CD14-positive monocyte (primary cell): ENCODE results near the gene CYP27C1. TPM values are rescaled to one million over a fixed set of nuclear protein-coding genes. Genes with fewer than 3 reads are reported as not detected.

Experiments
- DNase-seq, 3 donors: peaks; one replicate each; pipeline ENCODE4 v3.0.0-alpha.2; 2011 to 2022
- H2AFZ ChIP-seq: 2 replicates; pipeline ENCODE4 v1.6.0; 2012; ENCODE audit warnings: mild to moderate bottlenecking, low read depth, low read length, inconsistent platforms; ENCODE audit not compliant: insufficient read depth, poor library complexity, severe bottlenecking
- H3K27ac ChIP-seq, 2 donors: 1 replicate in 1 of 2; 2 replicates in 1 of 2; pipeline ENCODE4 v1.5.1; 2012 to 2013; ENCODE audit warnings: low read length in 2 of 2, control low read depth in 1 of 2, inconsistent platforms in 1 of 2, low read depth in 1 of 2, mild to moderate bottlenecking in 1 of 2
- H3K27me3 ChIP-seq, 2 donors: one replicate each; pipeline versions ENCODE4 v1.6.0 to v1.6.1; 2011 to 2013; ENCODE audit warnings: low read length in 2 of 2; ENCODE audit not compliant: control insufficient read depth in 2 of 2, insufficient read depth in 2 of 2
- H3K36me3 ChIP-seq, 2 donors: replicated peaks in 1 of 2; 1 replicate in 1 of 2; 2 replicates in 1 of 2; pipeline versions ENCODE4 v1.5.1 to v1.6.1; 2012 to 2013; ENCODE audit warnings: low read length in 2 of 2, control low read depth in 1 of 2, inconsistent platforms in 1 of 2, mild to moderate bottlenecking in 1 of 2; ENCODE audit not compliant: insufficient read depth in 2 of 2, control insufficient read depth in 1 of 2
- H3K4me1 ChIP-seq, 2 donors: 1 replicate in 1 of 2; 2 replicates in 1 of 2; pipeline versions ENCODE4 v1.5.1 to v1.6.1; 2012 to 2013; ENCODE audit warnings: low read length in 2 of 2, control low read depth in 1 of 2, inconsistent platforms in 1 of 2, mild to moderate bottlenecking in 1 of 2, moderate library complexity in 1 of 2; ENCODE audit not compliant: insufficient read depth in 2 of 2, control insufficient read depth in 1 of 2
- H3K4me2 ChIP-seq: replicated peaks from 2 replicates; pipeline ENCODE3; 2012; ENCODE audit warnings: low read length, moderate library complexity, mild to moderate bottlenecking; ENCODE audit not compliant: poor library complexity, severe bottlenecking; ENCODE audit errors: extremely low read depth
- H3K4me3 ChIP-seq, 3 experiments: fragments of 200-600 bp in 1 of 3; sonication (generic) in 1 of 3; replicated peaks in 1 of 3; 1 replicate in 2 of 3; 2 replicates in 1 of 3; pipeline ENCODE4 v1.5.1; 2011 to 2013; ENCODE audit warnings: low read length in 3 of 3, mild to moderate bottlenecking in 3 of 3, control low read depth in 2 of 3, low read depth in 2 of 3, inconsistent platforms in 1 of 3, moderate library complexity in 1 of 3
- H3K79me2 ChIP-seq: 2 replicates; pipeline ENCODE4 v1.6.0; 2012; ENCODE audit warnings: mild to moderate bottlenecking, control low read depth, inconsistent platforms, low read length, moderate library complexity; ENCODE audit not compliant: insufficient read depth
- H3K9ac ChIP-seq: 2 replicates; pipeline ENCODE4 v1.6.0; 2017; ENCODE audit warnings: low read length, mild to moderate bottlenecking; ENCODE audit not compliant: insufficient read depth, poor library complexity, severe bottlenecking
- H3K9me3 ChIP-seq, 2 donors: replicated peaks in 1 of 2; 1 replicate in 1 of 2; 2 replicates in 1 of 2; pipeline versions ENCODE4 v1.5.1 to v1.6.1; 2012 to 2013; ENCODE audit warnings: low read length in 2 of 2, control low read depth in 1 of 2; ENCODE audit not compliant: control insufficient read depth in 1 of 2, insufficient read depth in 1 of 2
- H4K20me1 ChIP-seq: 2 replicates; pipeline ENCODE4 v1.6.0; 2012; ENCODE audit warnings: mild to moderate bottlenecking, low read length, control low read depth, moderate library complexity; ENCODE audit not compliant: insufficient read depth
- H3K27ac Mint-ChIP-seq, 7 donors: one replicate each; pipeline ENCODE4 v1.8.0; 2020; ENCODE audit warnings: mild to moderate bottlenecking in 7 of 7, mixed read lengths in 7 of 7, moderate library complexity in 6 of 7, inconsistent platforms in 2 of 7
- H3K27me3 Mint-ChIP-seq, 3 donors: one replicate each; pipeline ENCODE4 v1.8.0; 2021 to 2022; ENCODE audit warnings: low read depth in 3 of 3, mild to moderate bottlenecking in 3 of 3, mixed read lengths in 3 of 3, moderate library complexity in 3 of 3, inconsistent platforms in 1 of 3
- H3K36me3 Mint-ChIP-seq, 2 donors: one replicate each; pipeline ENCODE4 v1.8.0; 2020; ENCODE audit warnings: mixed read lengths in 2 of 2, inconsistent platforms in 1 of 2, mild to moderate bottlenecking in 1 of 2
- H3K4me1 Mint-ChIP-seq: one replicate; pipeline ENCODE4 v1.8.0; 2020; ENCODE audit warnings: mild to moderate bottlenecking, mixed read lengths
- H3K4me3 Mint-ChIP-seq, 2 donors: one replicate each; pipeline ENCODE4 v1.8.0; 2020; ENCODE audit warnings: mild to moderate bottlenecking in 2 of 2, mixed read lengths in 2 of 2, moderate library complexity in 1 of 2
- H3K9me3 Mint-ChIP-seq, 7 donors: one replicate each; pipeline ENCODE4 v1.8.0; 2020 to 2022; ENCODE audit warnings: mixed read lengths in 7 of 7, mild to moderate bottlenecking in 6 of 7, moderate library complexity in 6 of 7, inconsistent platforms in 2 of 7
- CTCF ChIP-seq: fragments of 200-600 bp; IDR thresholded peaks from one replicate; pipeline ENCODE4 v1.8.0; 2022; ENCODE audit warnings: antibody characterized with exemption, mild to moderate bottlenecking
- whole genome bisulfite sequencing: methylation state at CpG from one replicate; pipeline ENCODE4 v1.1.5; 2013; ENCODE audit warnings: missing lambda C conversion rate; ENCODE audit not compliant: insufficient coverage; 5-methylcytosine and 5-hydroxymethylcytosine counted together
- intact Hi-C, 2 donors: fragments of 100-400 bp; cut with micrococcal nuclease; formaldehyde crosslinking; loops; one replicate each; pipeline versions ENCODE4 v1.15.0 to v1.15.1; 2023
- polyA plus RNA-seq, 3 donors: library from polyadenylated mRNA; depleted of rRNA in 1 of 3; unstranded in 2 of 3; stranded (reverse) in 1 of 3; fragments of 300-500 nt in 2 of 3; fragments of >200 nt in 1 of 3; fragmentation: Illumina TruSeq in 2 of 3; gene quantifications; 1 replicate in 2 of 3; 2 replicates in 1 of 3; pipeline ENCODE4 v1.2.3, GENCODE V29; 2012 to 2021

CYP27C1 gene
- polyA plus RNA-seq, 3 donors, result not detected

DNA sequence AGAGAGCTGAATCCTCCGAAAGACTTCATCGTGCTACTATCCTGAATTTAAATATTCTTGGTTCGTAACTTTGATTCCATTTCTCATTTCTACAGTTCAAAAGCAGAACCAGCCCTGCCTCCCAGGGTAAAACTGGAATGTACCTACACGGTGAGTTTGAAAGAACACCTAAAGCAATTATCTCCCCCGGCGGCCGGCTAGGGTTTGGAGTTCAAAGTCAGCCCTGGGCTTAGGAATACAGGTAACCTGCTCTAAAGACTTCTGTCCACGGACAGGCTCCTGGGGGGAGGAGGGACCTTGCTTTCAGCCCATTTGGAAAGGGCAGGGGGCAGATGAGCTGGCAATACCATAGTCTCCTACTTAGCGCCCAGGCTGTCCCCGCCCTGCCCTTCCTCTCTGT lies 32.3 kb downstream of the CYP27C1 start:
- Histone ChIP-seq H3K4me1 (peaks cover 6 to 9% of the 10 kb centered on the region in 2 donors), H3K36me3 (no peaks in the 10 kb centered on the region), H3K79me2 (no peaks in the 10 kb centered on the region), H3K27ac (no peak overlapping the region), H3K4me3 (no peak overlapping the region), H4K20me1 (no peaks in the 10 kb centered on the region), H3K27me3 (no peaks in the 10 kb centered on the region), H3K9ac (no peak overlapping the region), H2AFZ (no peak overlapping the region), H3K9me3 (no peaks in the 10 kb centered on the region), H3K4me2 (no peak overlapping the region)
- Mint-ChIP-seq H3K36me3 (no peaks in the 10 kb centered on the region), H3K9me3 (peaks cover 0 to 3% (median 0%) of the 10 kb centered on the region in 7 donors), H3K4me1 (peaks cover 12% of the 10 kb centered on the region), H3K27ac (peak overlapping the region in 1 of 7 donors; percentile 38), H3K4me3 (peak overlapping the region in 1 of 2 donors; percentile 39), H3K27me3 (peaks cover 10 to 19% (median 10%) of the 10 kb centered on the region in 3 donors)
- no peak for DNase-seq
- intact Hi-C loops, result no loop called here
- WGBS, result 77% methylated on average over 8 of the region's 10 CpGs
- TF ChIP-seq CTCF, result no peak

GRCh38 chr2:127187081-127187775 lies 32.9 kb downstream of the CYP27C1 start:
- DNase-seq, result no peak
- H3K36me3 Mint-ChIP-seq, result no peaks in the 10 kb centered on the region
- Histone ChIP-seq H3K79me2 (no peaks in the 10 kb centered on the region), H3K36me3 (no peaks in the 10 kb centered on the region), H3K27me3 (no peaks in the 10 kb centered on the region), H4K20me1 (no peaks in the 10 kb centered on the region), H3K27ac (no peak overlapping the region), H2AFZ (no peak overlapping the region), H3K9ac (no peak overlapping the region), H3K9me3 (no peaks in the 10 kb centered on the region), H3K4me1 (peaks cover 6 to 9% of the 10 kb centered on the region in 2 donors), H3K4me3 (no peak overlapping the region), H3K4me2 (no peak overlapping the region)
- H3K27ac Mint-ChIP-seq, result no peak overlapping the region
- WGBS, result 89% methylated on average over 17 of the region's 17 CpGs
- H3K4me3 Mint-ChIP-seq, result peak overlapping the region in 1 of 2 donors; percentile 39
- no peak for TF ChIP-seq CTCF
- peaks cover 10 to 19% (median 10%) of the 10 kb centered on the region in 3 donors for H3K27me3 Mint-ChIP-seq
- H3K4me1 Mint-ChIP-seq, result peaks cover 12% of the 10 kb centered on the region
- intact Hi-C loops, result no loop called here
- peaks cover 0 to 3% (median 0%) of the 10 kb centered on the region in 7 donors for H3K9me3 Mint-ChIP-seq
